Loucy (cell line): Measurements from ENCODE around the gene DNAH8.

Experiments used
- H2AFZ ChIP-seq: fragments of 200-600 bp; sonication (generic); 2 replicates; pipeline ENCODE4 v1.6.0; 2016; ENCODE audit warnings: antibody characterized with exemption, mild to moderate bottlenecking, low read length, moderate library complexity
- H3F3A ChIP-seq: fragments of 200-600 bp; 2 replicates; pipeline ENCODE4 v1.6.0; 2016; ENCODE audit warnings: antibody characterized with exemption, low read depth, mild to moderate bottlenecking
- H3K27me3 ChIP-seq: fragments of 200-600 bp; sonication (generic); 2 replicates; pipeline ENCODE4 v1.6.1; 2014; ENCODE audit warnings: low read length, mild to moderate bottlenecking; ENCODE audit not compliant: insufficient read depth, poor library complexity, severe bottlenecking
- H3K36me3 ChIP-seq: fragments of 200-600 bp; sonication (generic); 2 replicates; pipeline ENCODE4 v1.6.1; 2016; ENCODE audit warnings: low read length; ENCODE audit not compliant: insufficient read depth
- H3K4me1 ChIP-seq: fragments of 200-600 bp; sonication (generic); 2 replicates; pipeline ENCODE4 v1.5.1; 2014; ENCODE audit warnings: low read length, mild to moderate bottlenecking; ENCODE audit not compliant: insufficient read depth, poor library complexity, severe bottlenecking
- H3K4me2 ChIP-seq: fragments of 200-600 bp; sonication (generic); 2 replicates; pipeline ENCODE4 v1.6.0; 2014; ENCODE audit warnings: antibody characterized with exemption, low read length, low read depth, mild to moderate bottlenecking; ENCODE audit not compliant: poor library complexity, severe bottlenecking
- H3K4me3 ChIP-seq: fragments of 200-600 bp; sonication (generic); 2 replicates; pipeline ENCODE4 v1.5.1; 2014; ENCODE audit warnings: low read length, mild to moderate bottlenecking, mixed read lengths; ENCODE audit not compliant: poor library complexity, severe bottlenecking
- H3K79me2 ChIP-seq: fragments of 200-600 bp; sonication (generic); 2 replicates; pipeline ENCODE4 v1.6.1; 2014; ENCODE audit warnings: low read length; ENCODE audit not compliant: insufficient read depth
- H3K9ac ChIP-seq: fragments of 200-600 bp; sonication (generic); 2 replicates; pipeline ENCODE4 v1.6.0; 2014; ENCODE audit warnings: mild to moderate bottlenecking, low read depth, low read length, moderate library complexity; ENCODE audit not compliant: poor library complexity, severe bottlenecking
- H3K9me2 ChIP-seq: fragments of 200-600 bp; sonication (generic); replicated peaks from 2 replicates; pipeline ENCODE4 v1.6.1; 2016; ENCODE audit warnings: low read depth, low read length, mixed read lengths
- H3K9me3 ChIP-seq: fragments of 200-600 bp; sonication (generic); 2 replicates; pipeline ENCODE4 v1.6.1; 2014; ENCODE audit warnings: mild to moderate bottlenecking, antibody characterized with exemption, low read length, low read depth; ENCODE audit not compliant: insufficient read depth
- H4K20me1 ChIP-seq: fragments of 200-600 bp; sonication (generic); 2 replicates; pipeline ENCODE4 v1.6.0; 2014; ENCODE audit warnings: antibody characterized with exemption, low read length, mild to moderate bottlenecking; ENCODE audit not compliant: insufficient read depth, poor library complexity, severe bottlenecking
- EZH2phosphoT487 ChIP-seq: fragments of 200-600 bp; IDR thresholded peaks from 2 replicates; pipeline ENCODE4 v1.6.1; 2018; ENCODE audit warnings: antibody characterized with exemption, mild to moderate bottlenecking, moderate library complexity, borderline replicate concordance
- TF ChIP-seq, protein P1 (sequence below): fragments of 200-600 bp; sonication (generic); conservative IDR thresholded peaks from 2 replicates; pipeline ENCODE4 v1.5.1; 2014; ENCODE audit warnings: mild to moderate bottlenecking, antibody characterized with exemption, low read length

The DNAH8 gene

DNA sequence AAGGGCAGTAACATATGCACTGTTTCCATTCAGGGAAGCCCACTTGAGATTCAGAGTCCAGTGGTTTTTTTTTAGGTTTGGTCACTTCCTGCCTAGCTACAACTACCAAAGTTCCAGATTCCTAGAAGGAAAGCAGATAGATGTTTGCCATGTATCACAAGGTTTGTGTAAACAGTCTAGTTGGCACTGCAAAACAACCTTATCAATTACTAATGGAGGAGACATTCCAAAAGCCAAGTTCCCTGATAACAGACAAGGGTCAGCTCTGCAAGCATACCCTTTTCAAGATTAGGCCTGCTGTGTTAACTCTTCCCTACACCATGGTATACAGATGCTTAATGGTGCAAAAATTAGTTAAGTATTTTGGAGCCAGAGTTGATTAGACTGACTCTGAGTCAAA is 192.2 kb downstream of the DNAH8 start:
- Histone ChIP-seq H3K36me3 (no peaks in the 10 kb centered on the region), H3K9ac (no peak overlapping the region), H3F3A (no peaks in the 10 kb centered on the region), H3K4me2 (no peak overlapping the region), H3K27me3 (no peaks in the 10 kb centered on the region), H3K79me2 (no peaks in the 10 kb centered on the region), H4K20me1 (no peaks in the 10 kb centered on the region), H3K9me3 (no peaks in the 10 kb centered on the region), H3K4me1 (peaks cover 5% of the 10 kb centered on the region), H2AFZ (no peak overlapping the region), H3K4me3 (no peak overlapping the region), H3K9me2 (no peaks in the 10 kb centered on the region)
- no peak for TF ChIP-seq EZH2phosphoT487
- TF ChIP-seq, protein P1, sequence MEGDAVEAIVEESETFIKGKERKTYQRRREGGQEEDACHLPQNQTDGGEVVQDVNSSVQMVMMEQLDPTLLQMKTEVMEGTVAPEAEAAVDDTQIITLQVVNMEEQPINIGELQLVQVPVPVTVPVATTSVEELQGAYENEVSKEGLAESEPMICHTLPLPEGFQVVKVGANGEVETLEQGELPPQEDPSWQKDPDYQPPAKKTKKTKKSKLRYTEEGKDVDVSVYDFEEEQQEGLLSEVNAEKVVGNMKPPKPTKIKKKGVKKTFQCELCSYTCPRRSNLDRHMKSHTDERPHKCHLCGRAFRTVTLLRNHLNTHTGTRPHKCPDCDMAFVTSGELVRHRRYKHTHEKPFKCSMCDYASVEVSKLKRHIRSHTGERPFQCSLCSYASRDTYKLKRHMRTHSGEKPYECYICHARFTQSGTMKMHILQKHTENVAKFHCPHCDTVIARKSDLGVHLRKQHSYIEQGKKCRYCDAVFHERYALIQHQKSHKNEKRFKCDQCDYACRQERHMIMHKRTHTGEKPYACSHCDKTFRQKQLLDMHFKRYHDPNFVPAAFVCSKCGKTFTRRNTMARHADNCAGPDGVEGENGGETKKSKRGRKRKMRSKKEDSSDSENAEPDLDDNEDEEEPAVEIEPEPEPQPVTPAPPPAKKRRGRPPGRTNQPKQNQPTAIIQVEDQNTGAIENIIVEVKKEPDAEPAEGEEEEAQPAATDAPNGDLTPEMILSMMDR = no peak

DNA sequence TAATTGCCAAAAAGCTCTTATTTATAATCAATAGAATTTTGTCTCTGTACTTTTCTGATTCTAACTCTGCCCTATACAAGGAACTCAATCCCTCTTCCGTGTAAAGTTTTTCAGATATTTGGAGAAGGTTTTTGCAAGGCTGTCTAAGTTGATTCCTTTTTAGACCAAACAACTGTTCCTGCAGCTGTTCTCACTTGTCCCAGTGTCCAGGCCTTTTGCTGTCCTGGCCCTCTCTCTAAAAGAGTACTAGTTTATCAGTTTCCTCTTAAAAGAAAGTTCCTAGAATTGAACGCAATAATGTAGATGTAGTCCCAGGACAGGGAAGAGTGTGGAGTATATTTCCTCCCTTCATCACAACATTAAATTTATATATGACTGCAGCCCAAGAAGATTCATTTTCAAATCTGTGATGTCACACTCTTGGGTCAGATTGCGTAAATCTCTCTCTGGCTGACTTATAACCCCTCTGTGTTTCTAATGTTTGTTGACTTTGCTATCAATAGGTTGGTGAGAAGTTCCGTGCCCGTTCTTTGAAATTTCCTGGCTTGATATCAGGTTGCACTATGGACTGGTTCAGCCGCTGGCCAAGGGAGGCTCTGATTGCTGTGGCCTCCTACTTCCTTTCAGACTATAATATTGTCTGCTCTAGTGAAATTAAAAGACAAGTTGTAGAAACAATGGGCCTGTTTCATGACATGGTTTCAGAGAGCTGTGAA is 194.1 kb downstream of the DNAH8 start:
- H3K36me3 ChIP-seq = no peaks in the 10 kb centered on the region
- no peaks in the 10 kb centered on the region for H3K9me3 ChIP-seq
- H2AFZ ChIP-seq = no peak overlapping the region
- no peak overlapping the region for H3K4me2 ChIP-seq
- no peaks in the 10 kb centered on the region for H3K79me2 ChIP-seq
- H4K20me1 ChIP-seq = no peaks in the 10 kb centered on the region
- no peak overlapping the region for H3K9ac ChIP-seq
- no peaks in the 10 kb centered on the region for H3K4me1 ChIP-seq
- no peaks in the 10 kb centered on the region for H3F3A ChIP-seq
- H3K9me2 ChIP-seq = no peaks in the 10 kb centered on the region
- no peak overlapping the region for H3K4me3 ChIP-seq
- TF ChIP-seq EZH2phosphoT487 = no peak
- TF ChIP-seq, protein P1 = no peak
- no peaks in the 10 kb centered on the region for H3K27me3 ChIP-seq

DNA sequence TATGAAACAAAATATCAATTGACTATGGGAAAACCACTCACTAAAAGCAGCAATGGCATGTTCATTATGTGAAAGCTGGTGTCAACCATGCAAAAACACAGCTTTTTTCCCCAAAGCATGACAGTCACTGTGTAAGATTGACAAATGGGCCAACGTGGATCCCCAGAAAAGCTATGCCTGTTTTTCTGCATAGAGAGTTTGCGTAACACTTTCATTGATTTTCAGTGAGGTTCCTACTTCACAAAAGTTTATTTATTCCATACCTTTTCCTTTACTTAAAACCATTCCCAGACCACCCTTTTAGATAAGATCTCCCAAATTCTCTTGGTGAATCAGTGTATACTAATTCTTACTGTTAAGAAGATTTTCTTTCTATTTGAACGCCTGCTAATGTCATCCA is 195.1 kb downstream of the DNAH8 start:
- H3K4me2 ChIP-seq = no peak overlapping the region
- TF ChIP-seq, protein P1 = no peak
- TF ChIP-seq EZH2phosphoT487 = no peak

More for the DNA sequence above, 195.1 kb downstream of the DNAH8 start:
- no peaks in the 10 kb centered on the region for H3K79me2 ChIP-seq
- no peaks in the 10 kb centered on the region for H3K36me3 ChIP-seq
- H3K4me1 ChIP-seq = no peaks in the 10 kb centered on the region
- no peaks in the 10 kb centered on the region for H3K9me3 ChIP-seq
- H3F3A ChIP-seq = no peaks in the 10 kb centered on the region
- no peaks in the 10 kb centered on the region for H3K27me3 ChIP-seq
- no peak overlapping the region for H2AFZ ChIP-seq
- no peaks in the 10 kb centered on the region for H3K9me2 ChIP-seq
- H3K4me3 ChIP-seq = no peak overlapping the region
- no peaks in the 10 kb centered on the region for H4K20me1 ChIP-seq
- no peak overlapping the region for H3K9ac ChIP-seq
